Omental fat pad (tissue), 4 donors: Measurements from ENCODE around the gene AEBP2. TPM values are rescaled to one million over a fixed set of nuclear protein-coding genes. Genes with fewer than 3 reads are reported as not detected.
"Not testable (repeated sequence)": the region's sequence is repeated elsewhere in the genome, so short reads cannot be mapped to it uniquely, and the experiment has no call there.

Experiments used
- ATAC-seq: fragments of 150-250 bp; one replicate; pipeline ENCODE4 v1.9.1; 2016; ENCODE audit warnings: mild to moderate bottlenecking, moderate library complexity; ENCODE audit not compliant: low FRiP score
- DNase-seq: peaks from one replicate; pipeline ENCODE4 v3.0.0-alpha.2; 2019; ENCODE audit warnings: low spot score
- CTCF ChIP-seq, 3 donors: fragments of 450-650 bp; IDR thresholded peaks; one replicate each; pipeline ENCODE4 v1.5.1; 2016 to 2017; ENCODE audit warnings: antibody characterized with exemption in 3 of 3, mild to moderate bottlenecking in 3 of 3, moderate library complexity in 2 of 3
- total RNA-seq, 4 donors: library from RNA; depleted of rRNA; stranded (reverse); fragments of >200 nt; gene quantifications; one replicate each; pipeline ENCODE4 v1.1.0, GENCODE V29; 2016

Gene AEBP2
- total RNA-seq, 4 donors from 2014 or later, result 19.3 to 39.9 (median 27.7) TPM

GRCh38 chr12:19428246-19428645 lies 11.0 kb upstream of the AEBP2 start:
- no peak for TF ChIP-seq CTCF (IDR thresholded peaks at IDR 0.05)
- no peak for ATAC-seq

GRCh38 chr12:19429491-19429890 lies 9.8 kb upstream of the AEBP2 start:
- ATAC-seq, DNase-seq: not testable (repeated sequence)

More at GRCh38 chr12:19428246-19428645, 11.0 kb upstream of the AEBP2 start:
- DNase-seq, result no peak

GRCh38 chr12:19430988-19431387 lies 8.3 kb upstream of the AEBP2 start:
- DNase-seq, result no peak
- ATAC-seq, result no peak
- no peak for TF ChIP-seq CTCF (IDR thresholded peaks at IDR 0.05)

- no peak for TF ChIP-seq CTCF (IDR thresholded peaks at IDR 0.05)
- no peak for ATAC-seq
- DNase-seq, result no peak
These were observed 7.6 kb upstream of the AEBP2 start for GRCh38 chr12:19431407-19432308.

GRCh38 chr12:19432309-19433170 lies 6.8 kb upstream of the AEBP2 start:
- DNase-seq (no peak), ATAC-seq (no peak)
- no peak for TF ChIP-seq CTCF (IDR thresholded peaks at IDR 0.05)

GRCh38 chr12:19434538-19434937 lies 4.8 kb upstream of the AEBP2 start:
- ATAC-seq (no peak), DNase-seq (no peak)
- TF ChIP-seq CTCF (IDR thresholded peaks at IDR 0.05), result no peak

- TF ChIP-seq CTCF (IDR thresholded peaks at IDR 0.05), result no peak
- ATAC-seq, result no peak
- DNase-seq, result no peak
These were observed 3.3 kb upstream of the AEBP2 start for GRCh38 chr12:19435831-19436497.
